ENCODE results near the gene ANKDD1B. TPM values are rescaled to one million over a fixed set of nuclear protein-coding genes. Genes with fewer than 3 reads are reported as not detected.

The ANKDD1B gene
- total and polyA plus RNA-seq, 9 of the 15 experiments (the other 6 are each of a cell fraction or from before 2014, with no cell fraction given), result 0.04 to 0.29 (median 0.18) TPM; not detected in 1

DNA sequence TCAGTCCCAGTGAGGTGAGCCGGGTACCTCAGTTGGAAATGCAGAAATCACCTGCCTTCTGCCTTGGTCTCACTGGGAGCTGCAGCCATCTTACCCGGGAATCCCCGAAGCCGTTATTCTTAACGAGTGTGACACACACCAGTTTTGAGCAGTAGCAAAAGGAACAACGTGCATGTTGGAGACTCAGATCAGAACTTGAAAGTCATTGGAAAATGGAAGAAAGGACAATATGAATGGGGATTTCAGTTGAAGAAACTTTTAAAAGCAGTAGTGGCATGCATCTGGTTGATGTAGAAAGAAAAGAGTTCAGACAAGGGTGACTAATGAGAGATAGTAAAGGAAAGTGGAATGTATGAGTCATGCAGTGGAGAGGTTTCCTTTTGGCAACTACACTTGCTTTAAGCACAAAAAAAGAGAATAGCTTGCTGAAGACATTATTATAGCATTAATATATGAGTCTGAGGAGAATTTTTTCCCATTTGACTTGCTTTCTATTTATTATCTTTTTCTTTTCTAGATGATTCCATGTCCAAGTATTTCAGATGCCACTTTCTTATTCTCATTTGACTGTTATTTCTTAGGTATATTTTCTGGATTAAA lies 44.4 kb upstream of the ANKDD1B start (continued):
- TF ChIP-seq, protein P1, sequence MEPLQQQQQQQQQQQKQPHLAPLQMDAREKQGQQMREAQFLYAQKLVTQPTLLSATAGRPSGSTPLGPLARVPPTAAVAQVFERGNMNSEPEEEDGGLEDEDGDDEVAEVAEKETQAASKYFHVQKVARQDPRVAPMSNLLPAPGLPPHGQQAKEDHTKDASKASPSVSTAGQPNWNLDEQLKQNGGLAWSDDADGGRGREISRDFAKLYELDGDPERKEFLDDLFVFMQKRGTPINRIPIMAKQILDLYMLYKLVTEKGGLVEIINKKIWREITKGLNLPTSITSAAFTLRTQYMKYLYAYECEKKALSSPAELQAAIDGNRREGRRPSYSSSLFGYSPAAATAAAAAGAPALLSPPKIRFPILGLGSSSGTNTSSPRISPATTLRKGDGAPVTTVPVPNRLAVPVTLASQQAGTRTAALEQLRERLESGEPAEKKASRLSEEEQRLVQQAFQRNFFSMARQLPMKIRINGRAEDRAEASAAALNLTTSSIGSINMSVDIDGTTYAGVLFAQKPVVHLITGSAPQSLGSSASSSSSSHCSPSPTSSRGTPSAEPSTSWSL (CRISPR knock-in tag; IDR thresholded peaks at IDR 0.05; ENCODE audit: borderline replicate concordance), result no peak
- TF ChIP-seq TSC22D4 (tag; IDR thresholded peaks at IDR 0.05) (no peak), GATAD2A (IDR thresholded peaks at IDR 0.05) (peak; percentile 81; the same call in 1 of the 2 replicates), PRPF4 (IDR thresholded peaks at IDR 0.05; ENCODE audit: insufficient read depth, low read depth, low read length, poor library complexity, severe bottlenecking) (no peak), ZFP30 (CRISPR knock-in tag; IDR thresholded peaks at IDR 0.05; ENCODE audit: borderline replicate concordance) (no peak), NFRKB (IDR thresholded peaks at IDR 0.05; ENCODE audit: low read depth) (peak; percentile 71), PPARD (CRISPR knock-in tag; IDR thresholded peaks at IDR 0.05) (no peak), ZNF24 (IDR thresholded peaks at IDR 0.05) (peak; percentile 37; the same call in 1 of the 2 replicates), ZNF134 (CRISPR knock-in tag; conservative IDR thresholded peaks at IDR 0.05) (no peak), NCOA2 (IDR thresholded peaks at IDR 0.05; ENCODE audit: partially characterized antibody in 2 of 2) (no peak), PHB (CRISPR knock-in tag; IDR thresholded peaks at IDR 0.05) (no peak), CCAR2 (IDR thresholded peaks at IDR 0.05; ENCODE audit: low read depth, low read length) (no peak), MXI1 (IDR thresholded peaks at IDR 0.05; ENCODE audit: low read depth, low read length) (no peak), BRCA1 (IDR thresholded peaks at IDR 0.05) (no peak), BRCA1 (CRISPR knock-in tag; IDR thresholded peaks at IDR 0.05) (no peak), SRSF7 (optimal IDR thresholded peaks at IDR 0.05; ENCODE audit: low read depth, low read length) (no peak)
- TF ChIP-seq, protein P2, sequence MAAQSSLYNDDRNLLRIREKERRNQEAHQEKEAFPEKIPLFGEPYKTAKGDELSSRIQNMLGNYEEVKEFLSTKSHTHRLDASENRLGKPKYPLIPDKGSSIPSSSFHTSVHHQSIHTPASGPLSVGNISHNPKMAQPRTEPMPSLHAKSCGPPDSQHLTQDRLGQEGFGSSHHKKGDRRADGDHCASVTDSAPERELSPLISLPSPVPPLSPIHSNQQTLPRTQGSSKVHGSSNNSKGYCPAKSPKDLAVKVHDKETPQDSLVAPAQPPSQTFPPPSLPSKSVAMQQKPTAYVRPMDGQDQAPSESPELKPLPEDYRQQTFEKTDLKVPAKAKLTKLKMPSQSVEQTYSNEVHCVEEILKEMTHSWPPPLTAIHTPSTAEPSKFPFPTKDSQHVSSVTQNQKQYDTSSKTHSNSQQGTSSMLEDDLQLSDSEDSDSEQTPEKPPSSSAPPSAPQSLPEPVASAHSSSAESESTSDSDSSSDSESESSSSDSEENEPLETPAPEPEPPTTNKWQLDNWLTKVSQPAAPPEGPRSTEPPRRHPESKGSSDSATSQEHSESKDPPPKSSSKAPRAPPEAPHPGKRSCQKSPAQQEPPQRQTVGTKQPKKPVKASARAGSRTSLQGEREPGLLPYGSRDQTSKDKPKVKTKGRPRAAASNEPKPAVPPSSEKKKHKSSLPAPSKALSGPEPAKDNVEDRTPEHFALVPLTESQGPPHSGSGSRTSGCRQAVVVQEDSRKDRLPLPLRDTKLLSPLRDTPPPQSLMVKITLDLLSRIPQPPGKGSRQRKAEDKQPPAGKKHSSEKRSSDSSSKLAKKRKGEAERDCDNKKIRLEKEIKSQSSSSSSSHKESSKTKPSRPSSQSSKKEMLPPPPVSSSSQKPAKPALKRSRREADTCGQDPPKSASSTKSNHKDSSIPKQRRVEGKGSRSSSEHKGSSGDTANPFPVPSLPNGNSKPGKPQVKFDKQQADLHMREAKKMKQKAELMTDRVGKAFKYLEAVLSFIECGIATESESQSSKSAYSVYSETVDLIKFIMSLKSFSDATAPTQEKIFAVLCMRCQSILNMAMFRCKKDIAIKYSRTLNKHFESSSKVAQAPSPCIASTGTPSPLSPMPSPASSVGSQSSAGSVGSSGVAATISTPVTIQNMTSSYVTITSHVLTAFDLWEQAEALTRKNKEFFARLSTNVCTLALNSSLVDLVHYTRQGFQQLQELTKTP (IDR thresholded peaks at IDR 0.05; ENCODE audit: low read depth in 1 of 2, partially characterized antibody in 2 of 2), result peak in 1 of 2 experiments; percentile 53
- TF ChIP-seq, protein P3, sequence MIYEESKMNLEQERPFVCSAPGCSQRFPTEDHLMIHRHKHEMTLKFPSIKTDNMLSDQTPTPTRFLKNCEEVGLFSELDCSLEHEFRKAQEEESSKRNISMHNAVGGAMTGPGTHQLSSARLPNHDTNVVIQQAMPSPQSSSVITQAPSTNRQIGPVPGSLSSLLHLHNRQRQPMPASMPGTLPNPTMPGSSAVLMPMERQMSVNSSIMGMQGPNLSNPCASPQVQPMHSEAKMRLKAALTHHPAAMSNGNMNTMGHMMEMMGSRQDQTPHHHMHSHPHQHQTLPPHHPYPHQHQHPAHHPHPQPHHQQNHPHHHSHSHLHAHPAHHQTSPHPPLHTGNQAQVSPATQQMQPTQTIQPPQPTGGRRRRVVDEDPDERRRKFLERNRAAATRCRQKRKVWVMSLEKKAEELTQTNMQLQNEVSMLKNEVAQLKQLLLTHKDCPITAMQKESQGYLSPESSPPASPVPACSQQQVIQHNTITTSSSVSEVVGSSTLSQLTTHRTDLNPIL (CRISPR knock-in tag; IDR thresholded peaks at IDR 0.05), result no peak
- TF ChIP-seq, protein P4, sequence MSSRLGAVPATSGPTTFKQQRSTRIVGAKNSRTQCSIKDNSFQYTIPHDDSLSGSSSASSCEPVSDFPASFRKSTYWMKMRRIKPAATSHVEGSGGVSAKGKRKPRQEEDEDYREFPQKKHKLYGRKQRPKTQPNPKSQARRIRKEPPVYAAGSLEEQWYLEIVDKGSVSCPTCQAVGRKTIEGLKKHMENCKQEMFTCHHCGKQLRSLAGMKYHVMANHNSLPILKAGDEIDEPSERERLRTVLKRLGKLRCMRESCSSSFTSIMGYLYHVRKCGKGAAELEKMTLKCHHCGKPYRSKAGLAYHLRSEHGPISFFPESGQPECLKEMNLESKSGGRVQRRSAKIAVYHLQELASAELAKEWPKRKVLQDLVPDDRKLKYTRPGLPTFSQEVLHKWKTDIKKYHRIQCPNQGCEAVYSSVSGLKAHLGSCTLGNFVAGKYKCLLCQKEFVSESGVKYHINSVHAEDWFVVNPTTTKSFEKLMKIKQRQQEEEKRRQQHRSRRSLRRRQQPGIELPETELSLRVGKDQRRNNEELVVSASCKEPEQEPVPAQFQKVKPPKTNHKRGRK (tag; IDR thresholded peaks at IDR 0.05), result peak; percentile 20; the same call in 1 of the 2 replicates

Measured in K562 (cell line).